Activated CD8-positive, alpha-beta memory T cell treated with anti-CD3 and anti-CD28 coated beads for 4 hours (primary cell): ENCODE results near the gene CAMTA1.

Experiments used
- DNase-seq, 2 donors: peaks; one replicate each; pipeline ENCODE4 v3.0.0-alpha.2; 2020; ENCODE audit warnings: low read depth in 2 of 2

The CAMTA1 gene

DNA sequence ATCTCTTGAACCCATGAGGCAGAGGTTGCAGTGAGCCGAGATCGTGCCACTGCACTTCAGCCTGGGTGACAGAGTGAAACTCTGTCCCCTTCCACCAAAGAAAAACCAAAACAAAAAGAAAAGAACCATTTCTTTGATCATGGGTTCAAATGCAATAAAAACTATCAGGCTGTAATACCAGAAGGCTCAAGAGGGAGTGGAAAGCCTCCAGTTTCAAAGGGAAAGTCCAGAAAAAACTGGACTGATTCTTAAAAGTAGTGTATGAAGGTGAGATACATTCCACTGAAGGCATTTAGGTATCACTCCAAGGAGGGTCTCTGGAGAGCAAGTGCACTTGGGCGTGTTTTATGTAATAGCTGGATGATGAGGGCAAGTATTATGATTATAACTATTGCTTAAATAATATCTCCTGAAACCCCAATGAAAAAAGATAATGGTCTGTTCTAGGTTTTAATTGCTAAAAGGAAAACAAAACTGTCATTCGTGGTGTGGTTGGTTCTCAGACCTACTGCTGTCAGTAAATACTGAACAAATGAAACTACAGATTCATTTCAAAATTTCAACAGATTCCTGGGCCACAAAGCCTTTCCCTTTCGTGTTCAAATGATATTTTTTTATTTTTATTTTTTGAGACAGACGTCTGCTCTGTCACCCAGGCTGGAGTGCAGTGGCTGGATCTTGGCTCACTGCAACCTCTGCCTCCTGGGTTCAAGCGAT is 6.0 kb upstream of the CAMTA1 start:
- DNase-seq = no peak

GRCh38 chr1:6782151-6782550 is 3.1 kb upstream of the CAMTA1 start:
- no peak for DNase-seq

DNA sequence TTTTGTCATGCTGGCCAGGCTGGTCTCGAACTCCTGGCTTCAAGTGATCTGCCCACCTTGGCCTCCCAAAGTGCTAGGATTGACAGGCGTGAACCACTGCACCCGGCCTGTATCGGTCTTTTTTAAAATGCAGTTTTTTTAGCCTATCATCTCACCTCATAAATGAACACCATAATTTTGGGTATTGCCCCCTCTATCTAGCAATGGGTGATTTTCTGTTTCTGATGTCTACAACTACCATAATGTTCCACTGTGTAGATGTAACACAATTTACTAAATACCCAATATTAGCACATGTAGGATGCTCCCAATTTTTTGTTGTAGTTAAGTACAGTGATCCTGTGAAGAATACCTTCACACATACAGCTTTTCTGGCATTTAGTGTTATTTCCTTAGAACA is 2.0 kb upstream of the CAMTA1 start:
- no peak for DNase-seq

DNA sequence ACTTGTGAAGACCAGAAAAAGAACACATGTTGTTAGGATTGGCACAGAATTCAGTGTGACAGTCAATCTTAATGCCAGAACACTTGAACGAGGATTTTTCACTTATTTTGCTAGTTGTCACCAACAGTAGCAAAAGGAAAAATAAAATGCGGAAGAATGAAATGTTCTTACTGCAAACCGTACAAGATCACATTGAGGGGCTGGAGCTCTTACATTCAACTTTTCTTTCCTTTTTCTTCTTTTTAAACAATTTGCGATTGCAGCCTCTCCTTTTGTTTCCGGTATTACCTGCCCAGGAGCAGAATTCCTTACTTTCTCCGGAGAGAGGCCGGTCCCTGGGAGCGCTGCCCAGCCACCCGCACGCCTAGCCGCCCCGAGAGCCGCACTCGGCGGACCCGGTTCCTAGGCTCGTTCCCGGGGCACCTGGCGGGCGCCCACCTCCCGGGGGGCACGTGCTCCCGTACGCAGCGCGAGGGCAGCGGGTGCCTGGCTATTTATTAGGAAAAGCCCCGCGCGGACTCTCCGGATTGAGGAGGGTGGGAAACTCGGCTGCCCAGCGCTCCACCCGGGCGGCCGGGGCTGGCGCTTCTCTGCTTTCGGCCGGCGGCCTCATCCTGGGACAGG is 1.2 kb upstream of the CAMTA1 start:
- no peak for DNase-seq

DNA sequence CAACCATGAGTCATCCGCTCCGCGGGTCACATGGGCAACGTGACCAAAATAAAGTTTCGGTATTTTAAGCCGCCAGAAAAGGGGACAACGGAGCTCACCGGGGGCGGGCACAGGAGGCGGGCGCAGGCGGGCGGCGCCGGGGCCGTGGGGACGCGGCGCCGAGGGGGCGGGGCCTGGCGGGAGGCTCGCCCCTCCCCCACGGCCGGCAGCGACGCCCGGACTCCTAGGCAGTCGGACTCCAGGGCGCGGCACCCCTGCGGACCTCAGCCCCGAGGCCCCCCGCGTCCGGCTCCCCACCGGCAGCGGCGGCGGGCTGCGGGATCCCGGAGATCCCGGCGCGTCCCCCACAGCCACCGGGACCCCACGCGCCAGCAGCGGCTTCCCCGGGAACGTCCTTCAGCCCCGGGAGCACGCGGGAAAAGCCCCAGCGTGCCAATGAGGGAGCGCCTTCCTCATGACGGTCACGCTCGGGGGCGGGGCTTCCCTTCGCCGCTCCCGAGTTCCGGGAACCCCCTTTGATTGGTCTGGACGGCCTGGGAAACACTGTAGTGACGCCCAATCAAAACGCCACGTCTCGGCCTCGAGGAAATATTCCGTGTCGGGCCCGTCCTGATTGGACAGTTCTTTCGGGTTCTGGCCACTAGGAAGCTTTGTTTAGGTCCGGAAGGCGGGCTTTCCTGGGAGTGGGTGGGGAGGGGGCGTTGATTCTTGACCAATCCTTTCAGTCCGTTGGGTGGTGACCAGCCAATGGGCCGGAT is 515 bp upstream of the CAMTA1 start:
- DNase-seq = peak; percentile 98 to 100

GRCh38 chr1:6785728-6786505 is 663 bp downstream of the CAMTA1 start:
- DNase-seq = peak in 1 of 2 donors; percentile 8

DNA sequence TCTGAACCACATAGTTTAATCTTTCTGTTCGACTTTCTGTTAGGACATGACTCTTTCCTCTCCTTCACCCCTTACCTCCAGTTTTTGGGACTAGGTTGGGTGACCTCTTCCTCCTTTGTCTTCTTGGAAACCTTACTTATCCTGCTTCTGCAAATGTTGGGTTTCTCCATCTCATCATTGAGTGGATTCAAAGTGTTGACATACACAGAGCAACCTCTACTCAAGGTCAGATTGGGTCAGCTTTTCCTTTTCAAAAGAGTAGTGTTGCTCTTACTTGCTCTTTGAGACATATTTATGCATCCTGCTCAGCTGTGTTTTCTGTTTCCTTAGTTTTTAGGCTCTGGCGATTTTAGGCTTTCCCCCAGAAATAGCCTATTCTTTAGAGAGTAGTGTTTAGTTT is 3.7 kb downstream of the CAMTA1 start:
- no peak for DNase-seq

DNA sequence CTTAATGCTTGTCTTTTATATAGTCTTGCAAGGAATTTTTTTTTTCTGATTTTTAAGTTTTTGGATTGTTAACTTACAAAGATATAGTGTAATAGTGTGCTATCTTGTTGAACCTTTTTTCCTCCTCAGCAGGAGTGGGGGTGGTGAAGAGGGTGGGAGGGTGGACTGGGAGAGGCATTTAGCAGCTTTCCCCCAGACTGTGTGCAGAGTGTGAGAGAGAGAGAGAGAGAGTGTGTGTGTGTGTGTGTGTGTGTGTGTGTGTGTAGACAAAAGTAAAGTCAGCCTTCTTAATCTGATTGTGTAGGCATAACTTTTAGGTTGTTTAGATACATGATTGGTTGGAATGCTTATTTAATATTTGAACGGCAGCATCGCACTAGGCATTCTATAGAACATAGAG is 4.9 kb downstream of the CAMTA1 start:
- DNase-seq = no peak

DNA sequence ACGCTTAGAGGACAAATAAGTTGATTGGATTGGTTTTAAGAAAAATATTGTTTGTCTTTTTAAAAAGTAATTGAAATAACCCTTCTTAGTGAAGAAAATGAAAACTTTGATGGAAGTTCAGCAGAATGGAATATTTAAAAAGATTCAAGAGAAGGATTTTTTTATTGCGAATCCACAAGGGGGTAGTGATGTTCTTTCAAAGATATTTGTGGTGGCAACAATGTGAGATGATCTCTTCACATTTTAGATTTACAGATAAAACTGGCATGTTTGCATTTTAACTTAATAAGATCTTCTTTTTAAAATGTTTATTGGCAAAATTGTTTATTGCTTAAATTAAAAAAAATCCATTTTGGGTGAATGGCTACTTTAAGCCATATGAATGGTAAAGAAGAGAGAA is 8.9 kb downstream of the CAMTA1 start:
- no peak for DNase-seq

DNA sequence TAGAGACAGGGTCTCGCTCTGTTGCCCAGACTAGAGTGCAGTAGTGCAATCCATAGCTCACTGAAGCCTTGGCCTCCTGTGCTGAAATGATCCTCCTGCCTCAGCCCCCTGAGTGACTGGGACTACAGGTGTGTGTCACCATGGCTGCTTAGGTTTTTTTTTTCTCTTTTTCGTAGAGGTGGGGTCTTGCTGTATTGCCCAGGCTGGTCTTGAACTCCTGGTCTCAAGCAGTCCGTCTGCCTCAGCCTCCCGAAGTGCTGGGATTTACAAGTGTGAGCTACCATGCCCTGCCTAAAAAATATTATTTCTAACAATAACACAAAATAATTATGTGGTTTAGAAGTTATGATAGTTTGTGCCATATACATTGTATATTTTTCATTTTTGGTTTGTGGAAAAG is 9.9 kb downstream of the CAMTA1 start:
- DNase-seq = no peak

GRCh38 chr1:6795661-6796060 is 10.4 kb downstream of the CAMTA1 start:
- DNase-seq = no peak

DNA sequence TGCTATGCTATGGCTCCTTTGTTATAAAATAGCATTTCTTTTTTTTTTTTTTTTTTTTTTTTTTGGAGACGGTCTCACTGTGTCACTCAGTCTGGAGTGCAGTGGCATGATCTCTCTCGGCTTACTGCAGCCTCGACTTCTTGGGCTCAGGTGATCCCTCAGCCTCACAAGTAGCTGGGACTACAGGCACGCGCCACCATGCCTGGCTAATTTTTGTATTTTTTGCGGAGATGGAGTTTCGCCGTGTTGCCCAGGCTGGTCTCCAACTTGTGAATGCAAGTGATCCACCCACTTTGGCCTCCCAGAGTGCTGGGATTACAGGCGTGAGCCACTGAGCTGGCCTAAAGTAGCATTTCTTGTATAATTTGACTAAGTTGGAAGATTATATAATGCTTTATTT is 10.8 kb downstream of the CAMTA1 start:
- DNase-seq = no peak

- DNase-seq = no peak
These were observed 14.2 kb downstream of the CAMTA1 start for GRCh38 chr1:6799499-6799898.

- no peak for DNase-seq
These were observed 15.5 kb downstream of the CAMTA1 start for GRCh38 chr1:6800745-6801144.

DNA sequence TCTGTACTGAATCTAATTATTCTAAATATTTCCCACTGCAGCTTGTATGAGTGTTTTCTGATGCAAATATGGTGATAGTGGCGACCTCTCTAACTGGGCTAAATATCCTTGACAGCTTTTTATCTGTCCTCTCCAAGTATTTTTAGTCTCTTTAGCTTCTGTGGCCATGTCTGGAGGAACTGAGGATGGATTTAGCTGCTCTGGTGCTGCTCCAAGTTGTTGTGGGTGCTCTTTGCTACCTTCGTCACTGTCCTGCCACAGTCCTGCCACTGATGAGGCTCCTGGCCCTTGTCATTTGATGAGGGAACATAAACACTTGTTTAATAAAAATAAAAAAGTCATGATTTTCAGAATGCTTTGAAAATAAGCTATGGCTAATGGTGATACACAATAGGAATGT is 15.9 kb downstream of the CAMTA1 start:
- DNase-seq = no peak

- DNase-seq = no peak
These were observed 16.7 kb downstream of the CAMTA1 start for GRCh38 chr1:6801966-6802365.

GRCh38 chr1:6802454-6802853 is 17.2 kb downstream of the CAMTA1 start:
- no peak for DNase-seq

GRCh38 chr1:6802893-6803292 is 17.6 kb downstream of the CAMTA1 start:
- DNase-seq = no peak

GRCh38 chr1:6803357-6803756 is 18.1 kb downstream of the CAMTA1 start:
- no peak for DNase-seq

- DNase-seq = no peak
These were observed 19.8 kb downstream of the CAMTA1 start for GRCh38 chr1:6805004-6805416.

- DNase-seq = no peak
These were observed 22.5 kb downstream of the CAMTA1 start for GRCh38 chr1:6807782-6808181.

- no peak for DNase-seq
These were observed 24.2 kb downstream of the CAMTA1 start for GRCh38 chr1:6809461-6809860.
